HepG2 (cell line): Measurements from ENCODE around the gene COL4A6. TPM values are rescaled to one million over a fixed set of nuclear protein-coding genes. Genes with fewer than 3 reads are reported as not detected.

Experiments
- ARID5B ChIP-seq: IDR thresholded peaks from 2 replicates; pipeline ENCODE4 v1.4.0; 2020; ENCODE audit warnings: mild to moderate bottlenecking, missing genetic modification reagents
- ARNTL ChIP-seq: sonication (generic); formaldehyde crosslinking; IDR thresholded peaks from 2 replicates; pipeline ENCODE4 v1.4.0; 2020; ENCODE audit warnings: mild to moderate bottlenecking, missing genetic modification reagents
- CEBPB ChIP-seq: IDR thresholded peaks from 2 replicates; pipeline ENCODE4 v1.6.1; 2011; ENCODE audit warnings: low read depth, low read length, improper control_type of control experiment, borderline replicate concordance
- CREM ChIP-seq, 2 experiments: sonication (generic) in 1 of 2; formaldehyde crosslinking in 1 of 2; IDR thresholded peaks; 2 replicates each; pipeline versions ENCODE4 v1.4.0 to v1.6.1; 2016 to 2020; ENCODE audit warnings: antibody characterized with exemption in 1 of 2, mild to moderate bottlenecking in 1 of 2, missing genetic modification reagents in 1 of 2
- ELF3 ChIP-seq: IDR thresholded peaks from 2 replicates; pipeline ENCODE4 v1.6.1; 2016; ENCODE audit warnings: missing genetic modification reagents, missing compliant biosample characterization
- EZH2 ChIP-seq: conservative IDR thresholded peaks from 2 replicates; pipeline ENCODE4 v1.6.1; 2012; ENCODE audit warnings: mild to moderate bottlenecking, low read depth, low read length, moderate library complexity
- JUN ChIP-seq: sonication (generic); formaldehyde crosslinking; IDR thresholded peaks from 2 replicates; pipeline ENCODE4 v1.4.0; 2020; ENCODE audit warnings: mild to moderate bottlenecking, missing genetic modification reagents
- LCORL ChIP-seq, 2 experiments: fragments of 450-650 bp in 1 of 2; sonication (generic) in 1 of 2; formaldehyde crosslinking in 1 of 2; IDR thresholded peaks; 2 replicates each; pipeline versions ENCODE4 v1.5.0 to v1.6.1; 2017 to 2020; ENCODE audit warnings: antibody characterized with exemption in 1 of 2, missing genetic modification reagents in 1 of 2
- MED8 ChIP-seq: sonication (generic); formaldehyde crosslinking; IDR thresholded peaks from 2 replicates; pipeline ENCODE4 v1.8.1; 2023; ENCODE audit warnings: mild to moderate bottlenecking, missing genetic modification reagents; ENCODE audit not compliant: insufficient replicate concordance
- MLLT10 ChIP-seq: sonication (generic); formaldehyde crosslinking; IDR thresholded peaks from 2 replicates; pipeline ENCODE4 v1.4.0; 2020; ENCODE audit warnings: missing genetic modification reagents
- TMF1 ChIP-seq: sonication (generic); formaldehyde crosslinking; IDR thresholded peaks from 2 replicates; pipeline ENCODE4 v1.8.1; 2022; ENCODE audit warnings: low read depth, missing genetic modification reagents
- XBP1 ChIP-seq: sonication (generic); formaldehyde crosslinking; IDR thresholded peaks from 2 replicates; pipeline ENCODE4 v1.5.0; 2020; ENCODE audit warnings: missing genetic modification reagents
- ZBTB25 ChIP-seq: IDR thresholded peaks from 2 replicates; pipeline ENCODE4 v1.6.1; 2018; ENCODE audit warnings: missing genetic modification reagents
- ZFP1 ChIP-seq: IDR thresholded peaks from 2 replicates; pipeline ENCODE4 v1.6.1; 2016
- ZNF550 ChIP-seq: sonication (generic); formaldehyde crosslinking; IDR thresholded peaks from 2 replicates; pipeline ENCODE4 v1.4.0; 2020; ENCODE audit warnings: mild to moderate bottlenecking, missing genetic modification reagents, borderline replicate concordance
- ZNF660 ChIP-seq: sonication (generic); formaldehyde crosslinking; IDR thresholded peaks from 2 replicates; pipeline ENCODE4 v1.5.1; 2020; ENCODE audit warnings: mild to moderate bottlenecking, low read depth, missing genetic modification reagents, borderline replicate concordance
- polyA plus RNA-seq, 8 experiments: library from polyadenylated mRNA; depleted of rRNA in 3 of 8; stranded (reverse) in 7 of 8; unstranded in 1 of 8; fragments of >200 nt; fragmentation: Illumina TruSeq in 4 of 8; extraction: Trizol in 4 of 8; gene quantifications; 2 replicates each; pipeline versions ENCODE4 v1.2.1 to v1.2.3, GENCODE V29; 2011 to 2016; ENCODE audit warnings: low read depth in 4 of 8, missing spikeins in 1 of 8, mixed read lengths in 1 of 8; ENCODE audit not compliant: insufficient read depth in 1 of 8
- total RNA-seq, 5 experiments: library from RNA; depleted of rRNA; stranded (reverse); fragments of >200 nt; fragmentation: Illumina TruSeq; extraction: Trizol; gene quantifications; 2 replicates each; pipeline ENCODE4 v1.2.3, GENCODE V29; 2016; ENCODE audit warnings: low read depth in 1 of 5
- TF ChIP-seq, protein P1 (sequence below): sonication (generic); formaldehyde crosslinking; IDR thresholded peaks from 2 replicates; pipeline ENCODE4 v1.4.0; 2020; ENCODE audit warnings: missing genetic modification reagents, borderline replicate concordance
- TF ChIP-seq, protein P2 (sequence below): sonication (generic); formaldehyde crosslinking; IDR thresholded peaks from 2 replicates; pipeline ENCODE4 v1.4.0; 2020; ENCODE audit warnings: missing genetic modification reagents, borderline replicate concordance
- TF ChIP-seq, protein P3 (sequence below): sonication (generic); formaldehyde crosslinking; IDR thresholded peaks from 2 replicates; pipeline ENCODE4 v1.4.0; 2020; ENCODE audit warnings: mild to moderate bottlenecking, missing genetic modification reagents

COL4A6 gene
- total and polyA plus RNA-seq, 2 of the 13 experiments (the other 11 are each of a cell fraction or from before 2014, with no cell fraction given) = 4.5 to 8.2 TPM

GRCh38 chrX:108299101-108299591, 139.1 kb downstream of the COL4A6 start (continued):
- TF ChIP-seq, protein P1, sequence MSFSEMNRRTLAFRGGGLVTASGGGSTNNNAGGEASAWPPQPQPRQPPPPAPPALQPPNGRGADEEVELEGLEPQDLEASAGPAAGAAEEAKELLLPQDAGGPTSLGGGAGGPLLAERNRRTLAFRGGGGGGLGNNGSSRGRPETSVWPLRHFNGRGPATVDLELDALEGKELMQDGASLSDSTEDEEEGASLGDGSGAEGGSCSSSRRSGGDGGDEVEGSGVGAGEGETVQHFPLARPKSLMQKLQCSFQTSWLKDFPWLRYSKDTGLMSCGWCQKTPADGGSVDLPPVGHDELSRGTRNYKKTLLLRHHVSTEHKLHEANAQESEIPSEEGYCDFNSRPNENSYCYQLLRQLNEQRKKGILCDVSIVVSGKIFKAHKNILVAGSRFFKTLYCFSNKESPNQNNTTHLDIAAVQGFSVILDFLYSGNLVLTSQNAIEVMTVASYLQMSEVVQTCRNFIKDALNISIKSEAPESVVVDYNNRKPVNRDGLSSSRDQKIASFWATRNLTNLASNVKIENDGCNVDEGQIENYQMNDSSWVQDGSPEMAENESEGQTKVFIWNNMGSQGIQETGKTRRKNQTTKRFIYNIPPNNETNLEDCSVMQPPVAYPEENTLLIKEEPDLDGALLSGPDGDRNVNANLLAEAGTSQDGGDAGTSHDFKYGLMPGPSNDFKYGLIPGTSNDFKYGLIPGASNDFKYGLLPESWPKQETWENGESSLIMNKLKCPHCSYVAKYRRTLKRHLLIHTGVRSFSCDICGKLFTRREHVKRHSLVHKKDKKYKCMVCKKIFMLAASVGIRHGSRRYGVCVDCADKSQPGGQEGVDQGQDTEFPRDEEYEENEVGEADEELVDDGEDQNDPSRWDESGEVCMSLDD (CRISPR knock-in tag) = peak; percentile 52; the same call in 1 of the 2 replicates
- TF ChIP-seq ZNF660 (no peak), XBP1 (CRISPR knock-in tag) (no peak), EZH2 (no peak), ELF3 (CRISPR knock-in tag) (no peak), ZBTB25 (CRISPR knock-in tag) (no peak), TMF1 (CRISPR knock-in tag) (no peak), JUN (CRISPR knock-in tag) (no peak), CREM (IDR thresholded peaks at IDR 0.05) (peak; percentile 31; the same call in 1 of the 2 replicates), CREM (CRISPR knock-in tag; IDR thresholded peaks at IDR 0.05) (no peak), MED8 (no peak), ARID5B (CRISPR knock-in tag) (peak; percentile 65), MLLT10 (CRISPR knock-in tag) (no peak), ZNF550 (CRISPR knock-in tag) (no peak), CEBPB (no peak), LCORL (IDR thresholded peaks at IDR 0.05) (no peak), LCORL (CRISPR knock-in tag; IDR thresholded peaks at IDR 0.05) (0 out of 2 replicates have a peak, but pooled peaks have one; percentile 24), ZFP1 (CRISPR knock-in tag) (no peak), ARNTL (no peak)
- TF ChIP-seq, protein P2, sequence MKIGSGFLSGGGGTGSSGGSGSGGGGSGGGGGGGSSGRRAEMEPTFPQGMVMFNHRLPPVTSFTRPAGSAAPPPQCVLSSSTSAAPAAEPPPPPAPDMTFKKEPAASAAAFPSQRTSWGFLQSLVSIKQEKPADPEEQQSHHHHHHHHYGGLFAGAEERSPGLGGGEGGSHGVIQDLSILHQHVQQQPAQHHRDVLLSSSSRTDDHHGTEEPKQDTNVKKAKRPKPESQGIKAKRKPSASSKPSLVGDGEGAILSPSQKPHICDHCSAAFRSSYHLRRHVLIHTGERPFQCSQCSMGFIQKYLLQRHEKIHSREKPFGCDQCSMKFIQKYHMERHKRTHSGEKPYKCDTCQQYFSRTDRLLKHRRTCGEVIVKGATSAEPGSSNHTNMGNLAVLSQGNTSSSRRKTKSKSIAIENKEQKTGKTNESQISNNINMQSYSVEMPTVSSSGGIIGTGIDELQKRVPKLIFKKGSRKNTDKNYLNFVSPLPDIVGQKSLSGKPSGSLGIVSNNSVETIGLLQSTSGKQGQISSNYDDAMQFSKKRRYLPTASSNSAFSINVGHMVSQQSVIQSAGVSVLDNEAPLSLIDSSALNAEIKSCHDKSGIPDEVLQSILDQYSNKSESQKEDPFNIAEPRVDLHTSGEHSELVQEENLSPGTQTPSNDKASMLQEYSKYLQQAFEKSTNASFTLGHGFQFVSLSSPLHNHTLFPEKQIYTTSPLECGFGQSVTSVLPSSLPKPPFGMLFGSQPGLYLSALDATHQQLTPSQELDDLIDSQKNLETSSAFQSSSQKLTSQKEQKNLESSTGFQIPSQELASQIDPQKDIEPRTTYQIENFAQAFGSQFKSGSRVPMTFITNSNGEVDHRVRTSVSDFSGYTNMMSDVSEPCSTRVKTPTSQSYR (CRISPR knock-in tag) = peak; percentile 26; the same call in 1 of the 2 replicates
- TF ChIP-seq, protein P3, sequence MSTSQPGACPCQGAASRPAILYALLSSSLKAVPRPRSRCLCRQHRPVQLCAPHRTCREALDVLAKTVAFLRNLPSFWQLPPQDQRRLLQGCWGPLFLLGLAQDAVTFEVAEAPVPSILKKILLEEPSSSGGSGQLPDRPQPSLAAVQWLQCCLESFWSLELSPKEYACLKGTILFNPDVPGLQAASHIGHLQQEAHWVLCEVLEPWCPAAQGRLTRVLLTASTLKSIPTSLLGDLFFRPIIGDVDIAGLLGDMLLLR (CRISPR knock-in tag) = no peak
